DMS153 treated with DMSO at 0.1 percent for 48 hours (cell line): ENCODE results near the gene SF3B4.
A peak's percentile ranks its signal among the peaks of the same experiment; 100 is the strongest.
"Not testable (repeated sequence)": the region's sequence is repeated elsewhere in the genome, so short reads cannot be mapped to it uniquely, and the experiment has no call there.

ENCODE experiments used
- DNase-seq: peaks from one replicate; lab custom pipeline; 2025; ENCODE audit not compliant: unreplicated experiment; lab: John Stamatoyannopoulos, UW

SF3B4 gene

DNA sequence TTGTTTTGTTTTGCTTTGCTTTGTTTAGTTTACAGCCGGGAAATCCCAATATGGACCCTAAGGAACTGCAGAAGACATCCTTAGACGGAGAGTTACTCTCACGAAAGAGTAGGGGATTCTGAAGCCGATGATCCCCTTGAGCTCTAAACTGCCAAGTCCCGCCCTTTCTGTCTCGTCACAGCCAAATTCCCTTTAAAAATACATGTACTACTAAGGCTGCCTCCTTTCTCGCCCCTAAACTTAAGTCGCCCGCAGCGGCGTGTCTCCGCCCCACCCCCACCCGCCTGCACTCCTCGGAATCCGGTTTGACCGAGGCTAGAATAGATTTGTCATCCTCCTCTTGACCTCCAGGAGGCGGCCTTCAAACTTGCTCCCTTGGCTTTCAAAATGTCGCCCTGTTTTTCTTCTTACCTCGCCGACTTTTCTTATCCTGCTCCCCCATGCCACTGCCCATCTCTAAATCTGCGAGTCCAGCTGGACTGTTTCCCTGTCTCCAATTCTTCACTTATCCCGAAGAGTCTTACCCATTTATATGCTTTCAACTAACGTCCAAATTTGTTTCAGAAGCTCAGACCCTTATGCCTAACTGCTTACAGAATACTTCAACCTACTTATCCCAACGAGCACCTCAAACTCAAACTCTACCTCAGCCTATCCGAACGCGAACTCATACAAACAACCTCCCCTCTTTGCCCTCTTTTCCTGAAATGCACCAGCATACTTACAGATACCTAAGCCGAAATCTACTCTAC, 39.2 kb downstream of the SF3B4 start:
- DNase-seq = peak; percentile 92

DNA sequence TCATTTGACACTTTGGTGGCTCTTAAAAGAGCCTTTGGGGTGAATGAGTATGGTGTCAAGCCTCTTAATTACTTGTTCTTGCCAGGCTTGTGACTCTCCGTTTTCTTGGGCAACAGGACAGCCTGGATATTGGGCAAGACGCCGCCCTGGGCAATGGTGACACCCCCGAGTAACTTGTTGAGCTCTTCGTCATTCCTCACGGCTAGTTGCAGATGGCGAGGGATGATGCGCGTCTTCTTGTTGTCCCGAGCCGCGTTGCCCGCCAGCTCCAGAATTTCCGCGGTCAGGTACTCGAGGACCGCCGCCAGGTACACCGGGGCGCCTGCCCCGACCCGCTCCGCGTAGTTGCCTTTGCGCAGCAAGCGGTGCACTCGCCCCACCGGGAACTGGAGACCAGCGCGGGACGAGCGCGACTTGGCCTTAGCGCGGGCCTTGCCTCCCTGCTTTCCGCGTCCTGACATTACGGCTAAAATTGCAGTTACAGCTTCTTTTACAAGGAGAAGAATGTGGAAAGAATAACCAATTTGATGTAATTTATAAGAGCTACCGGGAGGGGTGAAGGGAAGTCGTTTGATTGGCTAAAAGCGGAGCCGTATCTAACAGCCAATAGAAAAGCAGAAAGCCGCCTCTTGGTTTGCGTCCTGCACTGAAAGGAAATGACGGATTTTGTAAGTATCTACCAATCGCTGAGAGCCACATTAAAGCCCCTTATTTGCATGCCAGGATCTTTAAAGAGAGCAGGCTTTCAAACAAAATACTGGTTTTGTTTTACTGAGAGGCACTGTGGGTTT, 40.0 kb downstream of the SF3B4 start:
- peak; percentile 99 for DNase-seq

DNA sequence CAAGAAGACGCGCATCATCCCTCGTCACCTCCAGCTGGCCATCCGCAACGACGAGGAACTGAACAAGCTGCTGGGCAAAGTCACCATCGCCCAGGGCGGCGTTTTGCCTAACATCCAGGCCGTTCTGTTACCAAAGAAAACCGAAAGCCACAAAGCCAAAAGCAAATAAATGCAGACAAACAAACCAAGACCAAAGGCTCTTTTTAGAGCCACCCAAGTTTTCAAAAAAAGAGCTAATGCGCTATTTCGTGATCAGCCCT, 40.5 kb downstream of the SF3B4 start:
- not testable (repeated sequence) for DNase-seq

DNA sequence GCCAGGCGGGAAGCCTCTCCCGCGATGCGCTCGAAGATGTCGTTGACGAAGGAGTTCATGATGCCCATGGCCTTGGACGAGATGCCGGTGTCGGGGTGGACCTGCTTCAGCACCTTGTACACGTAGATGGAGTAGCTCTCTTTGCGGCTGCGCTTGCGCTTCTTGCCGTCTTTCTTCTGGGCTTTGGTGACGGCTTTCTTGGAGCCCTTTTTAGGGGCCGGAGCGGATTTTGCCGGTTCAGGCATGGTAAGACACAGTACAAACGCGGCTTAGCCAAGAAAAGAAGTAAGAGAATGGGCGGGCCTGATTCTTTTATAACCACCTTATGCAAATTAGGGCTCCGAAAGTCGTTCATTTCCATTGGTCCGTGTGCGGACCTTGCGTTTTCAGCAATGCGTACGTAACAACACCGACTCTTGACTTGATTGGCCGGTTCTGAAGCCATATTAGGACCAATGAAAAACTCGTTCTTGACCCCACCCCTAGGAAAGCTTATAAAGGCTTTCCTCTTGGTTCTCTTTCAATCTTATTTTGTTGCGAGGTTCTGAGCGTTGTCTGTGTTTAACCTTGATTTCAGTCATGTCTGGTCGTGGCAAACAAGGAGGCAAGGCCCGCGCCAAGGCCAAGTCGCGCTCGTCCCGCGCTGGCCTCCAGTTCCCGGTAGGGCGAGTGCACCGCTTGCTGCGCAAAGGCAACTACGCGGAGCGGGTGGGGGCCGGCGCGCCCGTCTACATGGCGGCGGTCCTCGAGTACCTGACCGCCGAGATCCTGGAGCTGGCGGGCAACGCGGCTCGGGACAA, 41.0 kb downstream of the SF3B4 start:
- peak; percentile 99 for DNase-seq

DNA sequence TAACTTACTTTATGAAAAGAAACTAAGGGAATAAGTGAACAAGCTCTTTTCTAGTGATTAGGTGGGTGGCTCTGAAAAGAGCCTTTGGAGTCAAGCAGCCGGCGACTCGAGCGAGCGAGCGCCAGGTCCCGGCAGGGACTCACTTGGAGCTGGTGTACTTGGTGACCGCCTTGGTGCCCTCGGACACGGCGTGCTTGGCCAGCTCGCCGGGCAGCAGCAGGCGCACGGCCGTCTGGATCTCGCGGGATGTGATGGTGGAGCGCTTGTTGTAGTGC, 41.5 kb downstream of the SF3B4 start:
- DNase-seq = not testable (repeated sequence)

DNA sequence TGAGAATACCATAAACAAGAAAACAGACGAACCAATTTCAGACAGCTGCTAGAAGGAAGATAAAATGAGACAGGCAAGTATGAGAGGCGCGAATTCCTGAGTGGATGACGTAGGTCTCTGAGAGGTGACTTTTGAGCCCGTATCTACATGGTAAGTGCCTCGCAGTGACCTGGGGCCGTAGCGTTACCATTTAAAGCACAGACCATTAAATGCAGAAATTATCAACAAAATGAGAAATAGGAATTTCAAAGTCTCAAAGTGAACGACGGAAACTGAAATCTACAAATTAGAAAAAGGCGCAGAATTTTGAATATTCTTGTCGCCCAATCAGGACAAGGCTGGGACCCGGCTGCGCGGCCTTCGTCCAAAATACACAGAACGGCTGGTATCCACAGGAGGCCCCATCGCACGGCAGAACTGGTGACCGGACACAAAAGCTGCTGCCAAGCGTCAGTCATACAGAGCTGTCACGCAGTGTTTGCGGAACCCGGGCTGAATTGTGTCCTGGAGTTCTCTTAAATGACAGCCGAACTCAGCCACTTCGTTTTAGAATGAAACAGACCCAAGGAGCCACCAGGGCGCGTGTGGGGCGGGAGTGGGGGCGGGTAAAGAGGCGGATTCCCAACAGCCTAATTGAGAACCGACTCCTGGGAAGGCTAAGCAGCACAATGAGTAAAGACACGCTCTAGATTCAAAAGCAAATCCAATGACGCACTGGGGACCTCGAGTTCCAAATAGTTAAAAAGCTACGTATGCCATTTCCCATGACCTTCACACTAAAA, 42.1 kb downstream of the SF3B4 start:
- DNase-seq = peak; percentile 98

DNA sequence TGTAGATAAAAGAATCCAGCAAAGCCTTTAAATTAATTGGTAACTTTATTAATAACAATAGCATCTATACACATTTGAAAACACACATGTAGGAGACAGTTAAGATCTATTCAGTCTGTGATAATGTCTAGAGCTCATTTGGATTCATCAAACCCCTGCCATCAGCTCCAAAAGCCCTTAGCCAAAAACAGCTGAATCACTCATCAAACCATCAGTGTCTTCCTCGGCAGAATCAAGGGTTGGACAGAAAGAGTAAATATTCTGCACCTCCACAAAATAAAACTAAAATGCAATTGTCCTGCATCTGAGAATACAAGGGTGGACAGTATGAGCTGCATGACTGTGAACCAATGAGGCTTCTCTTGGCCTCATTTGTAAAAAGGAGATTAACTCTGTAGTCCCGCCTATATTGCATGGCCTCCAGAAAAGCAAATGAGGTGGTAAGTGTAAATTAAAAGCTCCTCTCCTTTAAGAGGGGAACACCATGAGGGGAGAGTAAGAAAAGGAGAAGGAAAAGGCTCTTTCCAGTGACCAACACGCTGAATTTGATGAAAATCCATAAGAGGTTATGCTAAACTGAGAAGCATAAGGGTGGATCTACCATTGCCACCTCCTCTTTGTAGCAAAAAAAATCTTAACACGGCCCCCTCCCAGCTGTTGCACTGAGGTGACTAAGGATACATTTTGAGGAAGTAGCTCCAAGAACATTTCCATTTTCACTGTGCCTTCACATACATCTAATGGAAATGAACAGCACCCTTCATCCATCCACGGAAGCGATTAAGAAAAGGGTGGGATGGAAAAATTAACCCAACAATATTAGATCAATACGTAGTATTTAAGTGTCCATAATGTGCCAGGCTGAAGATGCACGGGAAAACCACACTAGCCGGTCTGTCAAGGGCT, 42.9 kb downstream of the SF3B4 start:
- peak; percentile 75 for DNase-seq

DNA sequence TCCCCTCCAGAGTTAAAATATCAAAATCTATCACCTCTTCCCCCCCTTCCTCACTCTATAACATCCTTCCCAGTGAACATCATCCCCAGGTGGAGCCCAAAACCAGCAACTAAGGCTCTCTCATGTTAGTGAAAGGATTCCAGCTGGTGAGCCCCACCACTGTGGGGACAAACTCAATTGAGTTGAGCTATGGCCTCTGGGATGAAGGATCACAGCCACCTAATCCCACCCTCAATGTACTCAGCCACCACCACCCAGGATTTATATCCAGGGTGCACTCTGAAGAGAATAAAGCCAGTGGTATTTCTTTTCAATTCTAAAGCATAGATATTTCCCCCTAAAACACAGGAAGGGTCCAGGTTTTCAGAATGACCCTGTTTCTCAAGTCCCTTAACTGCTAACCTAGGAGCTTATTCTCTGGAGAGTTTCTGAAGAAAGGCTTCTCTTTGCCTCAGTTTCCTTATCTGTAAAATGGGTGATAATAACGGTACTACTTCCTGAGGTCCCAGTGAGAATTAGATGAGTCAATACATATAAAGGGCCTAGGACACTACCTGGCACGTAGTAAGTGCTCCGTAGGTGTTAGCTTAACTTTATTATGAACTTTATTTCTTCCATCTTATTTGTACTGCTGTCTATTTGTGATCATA, 43.9 kb downstream of the SF3B4 start:
- DNase-seq = no peak

DNA sequence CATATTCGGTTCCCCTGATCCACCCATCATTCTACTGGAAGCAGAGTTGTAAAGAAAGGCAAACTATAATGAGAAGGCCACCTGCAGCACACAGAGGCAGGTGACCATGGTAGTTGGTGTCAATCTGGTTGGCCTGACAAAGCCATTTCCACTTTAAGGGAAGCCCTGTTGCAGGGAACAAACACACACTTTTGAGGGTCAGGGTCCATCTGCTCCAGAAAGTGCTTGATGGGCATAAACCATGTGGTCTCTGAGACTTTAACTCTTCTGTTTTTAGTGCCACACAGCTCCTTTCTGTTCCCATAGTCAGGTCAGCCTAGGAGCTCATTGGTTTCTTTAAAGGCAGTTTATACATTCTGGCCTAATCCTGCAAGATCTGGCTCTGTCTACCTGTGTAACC, 45.7 kb downstream of the SF3B4 start:
- DNase-seq = no peak

DNA sequence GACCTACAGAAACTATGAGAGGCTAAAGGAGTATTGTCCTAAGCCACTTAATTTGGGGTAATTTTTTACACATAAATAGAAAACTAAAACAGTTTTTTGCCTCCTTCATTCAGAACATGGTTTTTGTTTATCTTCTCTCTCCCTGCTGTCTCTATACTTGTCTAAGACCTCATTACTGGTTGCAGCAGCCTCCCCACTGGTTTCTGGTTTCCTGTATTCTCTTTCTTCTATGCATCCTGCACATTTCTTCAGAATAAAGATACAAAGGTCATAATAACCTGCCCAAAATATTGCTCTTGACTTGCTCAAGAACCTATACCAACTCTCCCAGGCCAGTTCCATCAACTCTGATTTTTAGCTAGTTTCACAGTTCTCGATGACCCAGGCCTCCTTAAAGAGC, 48.0 kb downstream of the SF3B4 start:
- DNase-seq = no peak

DNA sequence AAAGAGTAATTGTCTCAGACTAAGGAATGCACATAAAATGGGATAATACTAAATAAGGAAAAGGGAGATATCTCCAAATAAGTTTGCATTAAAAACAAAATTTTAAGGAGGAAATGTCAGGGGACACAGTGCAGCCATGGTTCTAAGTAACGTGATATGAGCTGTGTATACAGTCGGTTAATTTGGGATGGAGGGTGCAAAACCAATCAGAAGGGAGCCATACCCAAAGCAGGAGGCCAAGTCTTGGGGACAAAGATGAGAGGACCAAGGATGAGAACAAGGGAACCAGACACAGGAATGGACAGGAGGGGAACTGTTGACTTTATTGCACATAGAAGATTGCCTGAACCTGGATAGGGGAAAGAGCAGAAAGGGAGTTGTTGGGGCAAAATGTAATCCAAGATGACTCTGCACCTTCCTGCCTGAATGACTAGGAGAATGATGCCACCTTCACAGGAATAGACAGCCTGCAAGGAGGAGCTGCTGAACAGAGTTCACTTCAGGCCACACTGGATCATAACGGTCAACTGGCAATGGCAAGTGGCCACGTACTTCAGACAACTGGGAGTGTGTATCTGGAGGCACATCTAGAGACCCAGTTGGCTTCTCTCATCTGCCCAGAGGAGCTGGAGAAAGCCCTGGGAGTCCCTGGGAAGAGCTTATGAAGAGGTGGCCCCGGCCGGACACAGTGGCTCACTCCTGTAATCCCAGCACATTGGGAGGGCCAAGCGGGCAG, 50.2 kb downstream of the SF3B4 start:
- no peak for DNase-seq
